K562 (cell line): Measurements from ENCODE around the gene CPSF7. TPM values are rescaled to one million over a fixed set of nuclear protein-coding genes. Genes with fewer than 3 reads are reported as not detected.
A peak's percentile ranks its signal among the peaks of the same experiment; 100 is the strongest.

Experiments
- CXXC5 ChIP-seq: fragments of 250-450 bp; sonication (Bioruptor Pico); IDR thresholded peaks from 2 replicates; pipeline ENCODE4 v1.8.0; 2022; ENCODE audit warnings: inconsistent platforms, mild to moderate bottlenecking, moderate library complexity
- FOXK2 ChIP-seq, 2 experiments: fragments of 450-650 bp; IDR thresholded peaks in 1 of 2; conservative IDR thresholded peaks in 1 of 2; 2 replicates each; pipeline ENCODE4 v1.6.1; 2016; ENCODE audit warnings: low read depth in 2 of 2, mild to moderate bottlenecking in 1 of 2
- GTF2A2 ChIP-seq: IDR thresholded peaks from 2 replicates; pipeline ENCODE4 v1.6.1; 2016; ENCODE audit warnings: mild to moderate bottlenecking, missing genetic modification characterization, missing compliant biosample characterization
- HEY1 ChIP-seq: fragments of 250-450 bp; sonication (Bioruptor Pico); IDR thresholded peaks from 2 replicates; pipeline ENCODE4 v1.5.0; 2020; ENCODE audit warnings: mild to moderate bottlenecking, moderate library complexity, borderline replicate concordance
- IRF2 ChIP-seq: sonication (generic); formaldehyde crosslinking; IDR thresholded peaks from 2 replicates; pipeline ENCODE4 v1.8.1; 2022; ENCODE audit warnings: mild to moderate bottlenecking, missing genetic modification reagents
- RAD21 ChIP-seq, 2 experiments: fragments of 250-450 bp in 1 of 2; fragments of 450-650 bp in 1 of 2; sonication (Bioruptor Pico) in 1 of 2; formaldehyde crosslinking in 1 of 2; IDR thresholded peaks in 1 of 2; conservative IDR thresholded peaks in 1 of 2; 2 replicates each; pipeline versions ENCODE4 v1.4.0 to v1.8.0; 2020 to 2022; ENCODE audit warnings: mild to moderate bottlenecking in 2 of 2, moderate library complexity in 1 of 2
- SMAD1 ChIP-seq: fragments of 150-350 bp; IDR thresholded peaks from 2 replicates; pipeline ENCODE4 v1.6.1; 2014; ENCODE audit warnings: low read length, low read depth; ENCODE audit not compliant: partially characterized antibody
- SMAD2 ChIP-seq: fragments of 150-350 bp; IDR thresholded peaks from 2 replicates; pipeline ENCODE4 v1.6.1; 2014; ENCODE audit warnings: low read depth, mild to moderate bottlenecking, low read length
- SMARCA5 ChIP-seq: fragments of 450-650 bp; IDR thresholded peaks from 2 replicates; pipeline ENCODE4 v1.6.1; 2016
- ZNF316 ChIP-seq: fragments of 450-650 bp; IDR thresholded peaks from 2 replicates; pipeline ENCODE4 v1.6.1; 2016
- ZNF384 ChIP-seq: IDR thresholded peaks from 2 replicates; pipeline ENCODE4 v1.6.1; 2012; ENCODE audit warnings: low read depth, low read length, improper control_type of control experiment
- ZNF589 ChIP-seq: fragments of 200-800 bp; sonication (Bioruptor generic); IDR thresholded peaks from 2 replicates; pipeline ENCODE4 v1.6.1; 2016; ENCODE audit warnings: low read depth, missing genetic modification characterization, missing compliant biosample characterization
- polyA plus RNA-seq, 8 experiments: library from polyadenylated mRNA; depleted of rRNA in 4 of 8; stranded (reverse) in 5 of 8; unstranded in 3 of 8; fragments of >200 nt; fragmentation: Nextera tagmentation in 2 of 8; fragmentation: Illumina TruSeq in 1 of 8; extraction: Ambion mirVana in 2 of 8; extraction: Trizol in 1 of 8; gene quantifications; 2 replicates each; pipeline versions ENCODE4 v1.2.1 to v1.2.3, GENCODE V29; 2011 to 2014; ENCODE audit warnings: inconsistent platforms in 1 of 8, missing spikeins in 1 of 8
- total RNA-seq, 7 experiments: library from RNA; depleted of rRNA in 6 of 7; stranded (reverse); fragments of >200 nt in 6 of 7; fragmentation: Illumina TruSeq in 2 of 7; extraction: Trizol in 2 of 7; gene quantifications; 2 replicates each; pipeline versions ENCODE4 v1.2.1 to v1.2.3, GENCODE V29; 2011 to 2021; ENCODE audit warnings: low replicate concordance in 1 of 7
- TF ChIP-seq, protein P1 (sequence below), 2 experiments: fragments of 250-450 bp in 1 of 2; fragments of 450-650 bp in 1 of 2; sonication (Bioruptor Pico) in 1 of 2; IDR thresholded peaks; 2 replicates each; pipeline versions ENCODE4 v1.6.1 to v1.8.0; 2016 to 2021; ENCODE audit warnings: mild to moderate bottlenecking in 2 of 2, moderate library complexity in 2 of 2, missing compliant biosample characterization in 1 of 2, missing genetic modification characterization in 1 of 2
- TF ChIP-seq, protein P2 (sequence below): fragments of 250-450 bp; sonication (Bioruptor Pico); IDR thresholded peaks from 2 replicates; pipeline ENCODE4 v1.5.0; 2021; ENCODE audit warnings: mild to moderate bottlenecking, moderate library complexity
- TF ChIP-seq, protein P3 (sequence below), 2 experiments: IDR thresholded peaks; 2 replicates each; pipeline ENCODE4 v1.6.1; 2011; ENCODE audit warnings: borderline replicate concordance in 1 of 2, control low read depth in 1 of 2, low read depth in 1 of 2, low read length in 1 of 2, mild to moderate bottlenecking in 1 of 2, mixed read lengths in 1 of 2, moderate library complexity in 1 of 2; ENCODE audit not compliant: insufficient read depth in 1 of 2, insufficient read length in 1 of 2, poor library complexity in 1 of 2, severe bottlenecking in 1 of 2; ENCODE audit errors: extremely low read depth in 1 of 2
- TF ChIP-seq, protein P4 (sequence below): fragments of 450-650 bp; IDR thresholded peaks from 2 replicates; pipeline ENCODE4 v1.6.1; 2018; ENCODE audit not compliant: partially characterized antibody

The CPSF7 gene
- total and polyA plus RNA-seq, 9 of the 15 experiments (the other 6 are each of a cell fraction or from before 2014, with no cell fraction given) = 14.8 to 104 (median 44.1) TPM

- TF ChIP-seq FOXK2 (conservative IDR thresholded peaks at IDR 0.05 in 1 of 2, IDR thresholded peaks at IDR 0.05 in 1 of 2; ENCODE audit: low read depth in 2 of 2) (no peak), HEY1 (no peak), ZNF589 (no peak), CXXC5 (no peak), SMARCA5 (no peak), ZNF316 (peak; percentile 93), GTF2A2 (tag) (no peak), ZNF384 (no peak), SMAD1 (no peak), SMAD2 (no peak), RAD21 (CRISPR knock-in tag; conservative IDR thresholded peaks at IDR 0.05 in 1 of 2, IDR thresholded peaks at IDR 0.05 in 1 of 2) (peak; percentile 40 to 67; a peak in 3 of 4 replicates), IRF2 (no peak)
- TF ChIP-seq, protein P1, sequence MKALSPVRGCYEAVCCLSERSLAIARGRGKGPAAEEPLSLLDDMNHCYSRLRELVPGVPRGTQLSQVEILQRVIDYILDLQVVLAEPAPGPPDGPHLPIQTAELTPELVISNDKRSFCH (CRISPR knock-in tag; IDR thresholded peaks at IDR 0.05) = no peak
- TF ChIP-seq, protein P1 (tag; IDR thresholded peaks at IDR 0.05) = no peak
- TF ChIP-seq, protein P2, sequence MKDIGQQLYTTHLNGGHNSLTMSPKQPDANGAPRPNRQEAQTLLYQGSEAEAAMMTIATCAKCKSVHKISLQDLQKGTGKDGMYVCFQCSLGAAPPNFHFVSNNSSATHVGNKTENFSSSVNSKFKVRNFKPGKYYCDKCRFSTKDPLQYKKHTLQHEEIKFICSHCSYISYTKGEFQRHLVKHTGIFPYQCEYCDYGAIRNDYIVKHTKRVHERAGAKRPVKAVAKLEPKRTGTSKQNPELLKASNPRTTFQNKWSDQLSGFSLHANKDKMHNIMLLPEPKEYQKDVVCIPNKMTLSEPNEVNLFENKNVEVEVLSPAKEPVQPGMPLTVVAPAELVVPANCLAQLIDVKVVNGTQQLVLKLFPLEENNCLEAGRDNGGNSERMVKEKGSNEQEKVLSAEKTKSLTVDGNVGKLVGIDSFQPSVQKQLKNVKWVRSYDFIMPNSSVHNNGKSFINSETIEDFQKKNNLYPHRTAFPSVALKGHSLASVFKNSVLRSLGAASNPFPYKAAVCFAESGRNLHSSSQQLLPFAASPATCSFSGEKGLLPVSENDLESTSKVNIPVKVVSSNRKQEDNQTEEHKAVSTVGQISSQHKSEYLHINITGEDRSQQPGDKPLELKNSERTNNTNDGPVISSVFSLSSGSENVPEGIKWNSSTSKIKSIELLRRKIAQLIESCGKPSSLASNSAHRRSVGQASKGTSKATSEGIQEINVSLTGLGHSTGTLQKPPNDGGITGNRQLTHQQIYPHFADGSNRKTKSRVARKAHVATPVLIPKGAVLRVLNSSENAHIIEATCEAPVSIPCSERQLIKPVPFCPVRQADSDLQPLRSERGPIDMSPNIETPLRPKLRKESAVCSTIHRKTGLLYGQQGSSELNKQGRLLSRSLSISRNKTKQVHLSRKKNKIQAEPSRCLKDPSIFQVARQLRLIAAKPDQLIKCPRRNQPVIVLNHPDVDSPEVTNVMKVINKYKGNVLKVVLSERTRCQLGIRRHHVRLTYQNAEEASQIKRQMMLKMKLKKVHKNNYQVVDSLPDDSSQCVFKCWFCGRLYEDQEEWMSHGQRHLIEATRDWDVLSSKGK (CRISPR knock-in tag) = no peak
- TF ChIP-seq, protein P3, sequence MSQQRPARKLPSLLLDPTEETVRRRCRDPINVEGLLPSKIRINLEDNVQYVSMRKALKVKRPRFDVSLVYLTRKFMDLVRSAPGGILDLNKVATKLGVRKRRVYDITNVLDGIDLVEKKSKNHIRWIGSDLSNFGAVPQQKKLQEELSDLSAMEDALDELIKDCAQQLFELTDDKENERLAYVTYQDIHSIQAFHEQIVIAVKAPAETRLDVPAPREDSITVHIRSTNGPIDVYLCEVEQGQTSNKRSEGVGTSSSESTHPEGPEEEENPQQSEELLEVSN (IDR thresholded peaks at IDR 0.05; ENCODE audit: borderline replicate concordance in 1 of 2, extremely low read depth in 1 of 2, insufficient read depth in 1 of 2, insufficient read length in 1 of 2, low read depth in 1 of 2, low read length in 1 of 2, poor library complexity in 1 of 2, severe bottlenecking in 1 of 2) = peak in 1 of 2 experiments; percentile 43
- TF ChIP-seq, protein P4, sequence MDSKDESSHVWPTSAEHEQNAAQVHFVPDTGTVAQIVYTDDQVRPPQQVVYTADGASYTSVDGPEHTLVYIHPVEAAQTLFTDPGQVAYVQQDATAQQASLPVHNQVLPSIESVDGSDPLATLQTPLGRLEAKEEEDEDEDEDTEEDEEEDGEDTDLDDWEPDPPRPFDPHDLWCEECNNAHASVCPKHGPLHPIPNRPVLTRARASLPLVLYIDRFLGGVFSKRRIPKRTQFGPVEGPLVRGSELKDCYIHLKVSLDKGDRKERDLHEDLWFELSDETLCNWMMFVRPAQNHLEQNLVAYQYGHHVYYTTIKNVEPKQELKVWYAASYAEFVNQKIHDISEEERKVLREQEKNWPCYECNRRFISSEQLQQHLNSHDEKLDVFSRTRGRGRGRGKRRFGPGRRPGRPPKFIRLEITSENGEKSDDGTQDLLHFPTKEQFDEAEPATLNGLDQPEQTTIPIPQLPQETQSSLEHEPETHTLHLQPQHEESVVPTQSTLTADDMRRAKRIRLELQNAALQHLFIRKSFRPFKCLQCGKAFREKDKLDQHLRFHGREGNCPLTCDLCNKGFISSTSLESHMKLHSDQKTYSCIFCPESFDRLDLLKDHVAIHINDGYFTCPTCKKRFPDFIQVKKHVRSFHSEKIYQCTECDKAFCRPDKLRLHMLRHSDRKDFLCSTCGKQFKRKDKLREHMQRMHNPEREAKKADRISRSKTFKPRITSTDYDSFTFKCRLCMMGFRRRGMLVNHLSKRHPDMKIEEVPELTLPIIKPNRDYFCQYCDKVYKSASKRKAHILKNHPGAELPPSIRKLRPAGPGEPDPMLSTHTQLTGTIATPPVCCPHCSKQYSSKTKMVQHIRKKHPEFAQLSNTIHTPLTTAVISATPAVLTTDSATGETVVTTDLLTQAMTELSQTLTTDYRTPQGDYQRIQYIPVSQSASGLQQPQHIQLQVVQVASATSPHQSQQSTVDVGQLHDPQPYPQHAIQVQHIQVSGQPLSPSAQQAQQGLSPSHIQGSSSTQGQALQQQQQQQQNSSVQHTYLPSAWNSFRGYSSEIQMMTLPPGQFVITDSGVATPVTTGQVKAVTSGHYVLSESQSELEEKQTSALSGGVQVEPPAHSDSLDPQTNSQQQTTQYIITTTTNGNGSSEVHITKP = no peak
These were observed 16.5 kb upstream of the CPSF7 start (continued) for GRCh38 chr11:61446211-61446651.
